H1 (cell line): ENCODE measurements around the gene B3GALT6. TPM values are rescaled to one million over a fixed set of nuclear protein-coding genes. Genes with fewer than 3 reads are reported as not detected.

Experiments
- CTCF ChIA-PET: fragments of 300-600 bp; sonication (Branson Sonifier 250); formaldehyde crosslinking; loops from one replicate; lab custom pipeline; 2021; ENCODE audit not compliant: partially characterized antibody; lab: Charles Lee
- POLR2A ChIA-PET: fragments of 300-600 bp; sonication (Branson Sonifier 250); formaldehyde crosslinking; loops from one replicate; lab custom pipeline; 2021; ENCODE audit warnings: inconsistent platforms; ENCODE audit not compliant: partially characterized antibody; lab: Charles Lee
- DNase-seq, 2 experiments: peaks; one replicate each; pipeline versions ENCODE4 v3.0.0 to v3.0.0-alpha.2; 2010 to 2022; ENCODE audit warnings: low spot score in 2 of 2, low read depth in 1 of 2, mixed read lengths in 1 of 2
- FAIRE-seq: peaks from 2 replicates; lab custom pipeline; 2011; peaks lifted over from hg19 to GRCh38; lab: Jason Lieb, UNC
- H2AFZ ChIP-seq: 2 replicates; pipeline ENCODE4 v1.8.1; 2012; ENCODE audit warnings: low read length, inconsistent platforms
- H2AK5ac ChIP-seq: 2 replicates; pipeline ENCODE4 v1.6.1; 2013; ENCODE audit warnings: low read depth, low read length
- H2BK120ac ChIP-seq: replicated peaks from 2 replicates; pipeline ENCODE3; 2013; ENCODE audit warnings: low read depth, low read length, inconsistent platforms
- H2BK12ac ChIP-seq: 2 replicates; pipeline ENCODE4 v1.6.1; 2013; ENCODE audit warnings: low read depth, low read length
- H2BK15ac ChIP-seq: 2 replicates; pipeline ENCODE4 v1.6.1; 2013; ENCODE audit warnings: low read length
- H2BK20ac ChIP-seq: 2 replicates; pipeline ENCODE4 v1.6.1; 2013; ENCODE audit warnings: low read length
- H2BK5ac ChIP-seq: 2 replicates; pipeline ENCODE4 v1.6.1; 2013; ENCODE audit warnings: low read depth, low read length
- H3K14ac ChIP-seq: 2 replicates; pipeline ENCODE4 v1.6.1; 2013; ENCODE audit warnings: inconsistent platforms; ENCODE audit not compliant: insufficient read length
- H3K18ac ChIP-seq: 2 replicates; pipeline ENCODE4 v1.6.1; 2013; ENCODE audit warnings: low read length; ENCODE audit errors: extremely low read depth
- H3K23ac ChIP-seq: 2 replicates; pipeline ENCODE4 v1.6.1; 2013; ENCODE audit warnings: inconsistent platforms; ENCODE audit not compliant: insufficient read length
- H3K23me2 ChIP-seq: 2 replicates; pipeline ENCODE4 v1.6.1; 2013; ENCODE audit warnings: low read depth, low read length
- H3K27ac ChIP-seq: 2 replicates; pipeline ENCODE4 v1.6.1; 2011; ENCODE audit warnings: low read depth, low read length, inconsistent platforms
- H3K27me3 ChIP-seq, 4 experiments: replicated peaks in 1 of 4; 1 replicate in 1 of 4; 2 replicates in 3 of 4; pipeline versions ENCODE4 v1.6.1 to v1.8.1; 2011 to 2013; ENCODE audit warnings: low read length in 3 of 4, mild to moderate bottlenecking in 3 of 4, inconsistent platforms in 2 of 4, mixed read lengths in 2 of 4, moderate library complexity in 1 of 4; ENCODE audit not compliant: control insufficient read depth in 3 of 4, insufficient read depth in 3 of 4; ENCODE audit errors: extremely low read depth in 1 of 4
- H3K36me3 ChIP-seq, 4 experiments: 2 replicates each; pipeline versions ENCODE4 v1.6.1 to v1.8.1; 2011 to 2013; ENCODE audit warnings: mild to moderate bottlenecking in 4 of 4, low read length in 3 of 4, moderate library complexity in 2 of 4, control low read depth in 1 of 4, inconsistent platforms in 1 of 4; ENCODE audit not compliant: insufficient read depth in 4 of 4, control insufficient read depth in 2 of 4
- H3K4ac ChIP-seq: replicated peaks from 2 replicates; pipeline ENCODE3; 2013; ENCODE audit warnings: low read length, low read depth, mixed read lengths, inconsistent platforms; ENCODE audit not compliant: insufficient read length
- H3K4me1 ChIP-seq, 4 experiments: replicated peaks in 1 of 4; 1 replicate in 1 of 4; 2 replicates in 3 of 4; pipeline versions ENCODE4 v1.6.1 to v1.8.1; 2011 to 2013; ENCODE audit warnings: low read length in 3 of 4, inconsistent platforms in 2 of 4, mixed read lengths in 1 of 4; ENCODE audit not compliant: insufficient read depth in 4 of 4, control insufficient read depth in 3 of 4
- H3K4me2 ChIP-seq, 2 experiments: 2 replicates each; pipeline versions ENCODE4 v1.6.1 to v1.8.1; 2011 to 2013; ENCODE audit warnings: low read depth in 2 of 2, low read length in 2 of 2, control low read depth in 1 of 2, inconsistent platforms in 1 of 2, mild to moderate bottlenecking in 1 of 2; ENCODE audit not compliant: insufficient read depth in 1 of 2
- H3K4me3 ChIP-seq, 4 experiments: fragments of 200-600, 300-600 bp in 1 of 4; sonication (generic), shearing (Covaris generic), sonication (Bioruptor Twin) in 1 of 4; 2 replicates each; pipeline versions ENCODE4 v1.5.1 to v1.8.1; 2011 to 2016; ENCODE audit warnings: low read length in 4 of 4, low read depth in 3 of 4, control low read depth in 2 of 4, inconsistent platforms in 2 of 4, mild to moderate bottlenecking in 2 of 4, mixed read lengths in 1 of 4, moderate library complexity in 1 of 4; ENCODE audit not compliant: insufficient read depth in 2 of 4; ENCODE audit errors: extremely low read depth in 1 of 4
- H3K56ac ChIP-seq: replicated peaks from 2 replicates; pipeline ENCODE3; 2013; ENCODE audit warnings: low read depth, mild to moderate bottlenecking, mixed read lengths, low read length, inconsistent platforms; ENCODE audit not compliant: insufficient read length
- H3K79me1 ChIP-seq: 2 replicates; pipeline ENCODE4 v1.6.1; 2013; ENCODE audit warnings: low read depth, low read length, control low read depth
- H3K79me2 ChIP-seq, 2 experiments: 2 replicates each; pipeline versions ENCODE4 v1.6.1 to v1.8.1; 2012 to 2013; ENCODE audit warnings: low read length in 2 of 2, mild to moderate bottlenecking in 2 of 2, inconsistent platforms in 1 of 2; ENCODE audit not compliant: insufficient read depth in 2 of 2, control insufficient read depth in 1 of 2
- H3K9ac ChIP-seq, 4 experiments: replicated peaks in 1 of 4; 1 replicate in 1 of 4; 2 replicates in 3 of 4; pipeline versions ENCODE4 v1.6.1 to v1.8.1; 2011 to 2013; ENCODE audit warnings: low read depth in 3 of 4, low read length in 3 of 4, control low read depth in 2 of 4, mild to moderate bottlenecking in 2 of 4, moderate library complexity in 2 of 4, inconsistent platforms in 1 of 4; ENCODE audit errors: extremely low read depth in 1 of 4
- H3K9me3 ChIP-seq, 2 experiments: 2 replicates each; pipeline versions ENCODE4 v1.6.1 to v1.8.1; 2012 to 2013; ENCODE audit warnings: mild to moderate bottlenecking in 2 of 2, moderate library complexity in 2 of 2, control low read depth in 1 of 2, inconsistent platforms in 1 of 2, low read depth in 1 of 2, low read length in 1 of 2, mixed read lengths in 1 of 2; ENCODE audit not compliant: insufficient read depth in 2 of 2
- H4K20me1 ChIP-seq, 2 experiments: replicated peaks in 1 of 2; 2 replicates each; pipeline versions ENCODE3 to v1.8.1; 2011 to 2013; ENCODE audit warnings: inconsistent platforms in 2 of 2, low read length in 2 of 2, mild to moderate bottlenecking in 1 of 2; ENCODE audit not compliant: insufficient read depth in 2 of 2, control insufficient read depth in 1 of 2
- H4K5ac ChIP-seq: 2 replicates; pipeline ENCODE4 v1.6.1; 2013; ENCODE audit warnings: low read length, low read depth, mixed read lengths, inconsistent platforms; ENCODE audit not compliant: insufficient read length
- H4K8ac ChIP-seq: 2 replicates; pipeline ENCODE4 v1.8.0; 2013; ENCODE audit warnings: mild to moderate bottlenecking, moderate library complexity, low read length, inconsistent platforms; ENCODE audit not compliant: insufficient read depth; ENCODE audit errors: extremely low read depth
- H4K91ac ChIP-seq: replicated peaks from 2 replicates; pipeline ENCODE3; 2013; ENCODE audit warnings: low read length, mixed read lengths, inconsistent platforms; ENCODE audit not compliant: insufficient read length
- GABPA ChIP-seq: IDR thresholded peaks from 2 replicates; pipeline ENCODE4 v1.6.1; 2011; ENCODE audit warnings: mild to moderate bottlenecking, low read length, moderate library complexity, borderline replicate concordance; ENCODE audit not compliant: insufficient read depth
- HDAC6 ChIP-seq: IDR thresholded peaks from one replicate; pipeline ENCODE4 v1.7.1; 2012; ENCODE audit warnings: low read depth, mild to moderate bottlenecking, inconsistent platforms, low read length, moderate library complexity
- KDM5A ChIP-seq: fragments of 200-600 bp; IDR thresholded peaks from 2 replicates; pipeline ENCODE4 v1.7.1; 2012; ENCODE audit warnings: mild to moderate bottlenecking, low read length, inconsistent platforms, mixed read lengths
- NRF1 ChIP-seq: IDR thresholded peaks from 2 replicates; pipeline ENCODE4 v1.6.1; 2011; ENCODE audit warnings: mild to moderate bottlenecking, low read depth, low read length, improper control_type of control experiment
- SIRT6 ChIP-seq: IDR thresholded peaks from one replicate; pipeline ENCODE4 v1.7.1; 2012; ENCODE audit warnings: low read length, inconsistent platforms
- SIX5 ChIP-seq: IDR thresholded peaks from 2 replicates; pipeline ENCODE4 v1.6.1; 2011; ENCODE audit warnings: mild to moderate bottlenecking, low read depth, low read length
- YY1 ChIP-seq: IDR thresholded peaks from 2 replicates; pipeline ENCODE4 v1.6.1; 2011; ENCODE audit warnings: low read depth, mild to moderate bottlenecking, low read length
- WGBS, 2 experiments: shearing (Covaris generic) in 1 of 2; methylation state at CpG; one replicate each; pipeline versions ENCODE4 v1.1.6 to v1.1.7; 2013 to 2015; ENCODE audit warnings: low lambda C conversion rate in 2 of 2, mixed read lengths in 2 of 2, inconsistent platforms in 1 of 2, low coverage in 1 of 2, missing lambda C conversion rate in 1 of 2; ENCODE audit not compliant: insufficient replicate concordance in 2 of 2, insufficient coverage in 1 of 2, insufficient read length in 1 of 2; ENCODE audit errors: extremely low coverage in 1 of 2, missing lambda C conversion rate in 1 of 2; 5-methylcytosine and 5-hydroxymethylcytosine counted together
- polyA plus RNA-seq, 7 experiments: library from polyadenylated mRNA; depleted of rRNA in 3 of 7; stranded (reverse) in 5 of 7; unstranded in 2 of 7; fragments of >200 nt in 5 of 7; fragments of 200-250 nt in 2 of 7; gene quantifications; 1 replicate in 5 of 7; 2 replicates in 1 of 7; 4 replicates in 1 of 7; pipeline versions ENCODE4 v1.2.1 to v1.2.3, GENCODE V29; 2011 to 2013; ENCODE audit warnings: missing spikeins in 2 of 7, mixed read lengths in 2 of 7
- total RNA-seq: library from RNA; stranded (reverse); fragmentation: NEBNext Ultra II Directional; extraction: Animal tissue kit (Norgen Biotek cat#: 25700); gene quantifications from 2 replicates; pipeline ENCODE4 v1.2.1, GENCODE V29; 2021
- TF ChIP-seq, protein P1 (sequence below): IDR thresholded peaks from 2 replicates; pipeline ENCODE4 v1.6.1; 2011; ENCODE audit warnings: low read length, improper control_type of control experiment

B3GALT6 gene
- total and polyA plus RNA-seq, 2 of the 8 experiments (the other 6 are each of a cell fraction or from before 2014, with no cell fraction given) = 18.4 to 20.4 TPM

GRCh38 chr1:1216770-1217620 is 15.0 kb upstream of the B3GALT6 start:
- Histone ChIP-seq H3K9me3 (no peaks in the 10 kb centered on the region), H3K18ac (no peak overlapping the region), H2BK20ac (no peak overlapping the region), H4K8ac (no peak overlapping the region), H3K23me2 (no peaks in the 10 kb centered on the region), H2BK15ac (no peak overlapping the region), H3K79me2 (no peaks in the 10 kb centered on the region), H3K4me1 (no peaks in the 10 kb centered on the region; a peak in 1 of 7 replicates), H3K79me1 (peaks cover 2% of the 10 kb centered on the region; the same call in 1 of the 2 replicates), H3K4me3 (no peak overlapping the region), H2AFZ (no peak overlapping the region), H3K56ac (no peak overlapping the region), H3K27ac (no peak overlapping the region), H2BK120ac (no peak overlapping the region), H3K4ac (no peak overlapping the region), H2AK5ac (no peak overlapping the region), H2BK12ac (no peak overlapping the region), H4K20me1 (peaks cover 3 to 10% of the 10 kb centered on the region in 2 experiments), H2BK5ac (no peak overlapping the region), H3K23ac (no peak overlapping the region), H3K4me2 (no peak overlapping the region), H3K9ac (no peak overlapping the region), H3K14ac (no peak overlapping the region), H4K5ac (no peak overlapping the region), H3K36me3 (peaks cover 0 to 21% (median 7%) of the 10 kb centered on the region in 4 experiments; a peak in 6 of 8 replicates), H3K27me3 (no peaks in the 10 kb centered on the region), H4K91ac (no peak overlapping the region)
- no peak for DNase-seq
- CTCF ChIA-PET = interaction anchor here (1.4 to 2.3 kb wide), 3 partner anchors 16 to 95 kb away, joined by 3 to 12 read pairs (median 9); no protein-coding TSS in a partner anchor
- 95% methylated on average over 55 of the region's 74 CpGs; no CpG with 5 or more reads in 1 of the 2 experiments for WGBS, 2 experiments
- POLR2A ChIA-PET = interaction anchor here (0.6 to 4.3 kb wide), 3 partner anchors 10 to 42 kb away, joined by 3 to 15 read pairs (median 6); no protein-coding TSS in a partner anchor
- TF ChIP-seq YY1 = no peak
- TF ChIP-seq SIX5 = no peak
- TF ChIP-seq NRF1 = no peak
- TF ChIP-seq, protein P1, sequence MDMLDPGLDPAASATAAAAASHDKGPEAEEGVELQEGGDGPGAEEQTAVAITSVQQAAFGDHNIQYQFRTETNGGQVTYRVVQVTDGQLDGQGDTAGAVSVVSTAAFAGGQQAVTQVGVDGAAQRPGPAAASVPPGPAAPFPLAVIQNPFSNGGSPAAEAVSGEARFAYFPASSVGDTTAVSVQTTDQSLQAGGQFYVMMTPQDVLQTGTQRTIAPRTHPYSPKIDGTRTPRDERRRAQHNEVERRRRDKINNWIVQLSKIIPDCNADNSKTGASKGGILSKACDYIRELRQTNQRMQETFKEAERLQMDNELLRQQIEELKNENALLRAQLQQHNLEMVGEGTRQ = no peak
- no peak for TF ChIP-seq GABPA
- TF ChIP-seq SIRT6 = no peak
- TF ChIP-seq KDM5A = no peak
- TF ChIP-seq HDAC6 = no peak
- no peak for FAIRE-seq
